Stimulated activated CD4-positive, alpha-beta T cell treated with anti-CD3 and anti-CD28 coated beads, Interleukin-12 subunit alpha, Interleukin-12 subunit beta, amount 100 ng/mL, for 48 hours (primary cell): ENCODE data around the gene TMEM30A.

Experiments used
- DNase-seq, 3 donors: peaks; one replicate each; pipeline ENCODE4 v3.0.0-alpha.2; 2020; ENCODE audit warnings: low read depth in 2 of 3, low spot score in 1 of 3

TMEM30A gene

DNA sequence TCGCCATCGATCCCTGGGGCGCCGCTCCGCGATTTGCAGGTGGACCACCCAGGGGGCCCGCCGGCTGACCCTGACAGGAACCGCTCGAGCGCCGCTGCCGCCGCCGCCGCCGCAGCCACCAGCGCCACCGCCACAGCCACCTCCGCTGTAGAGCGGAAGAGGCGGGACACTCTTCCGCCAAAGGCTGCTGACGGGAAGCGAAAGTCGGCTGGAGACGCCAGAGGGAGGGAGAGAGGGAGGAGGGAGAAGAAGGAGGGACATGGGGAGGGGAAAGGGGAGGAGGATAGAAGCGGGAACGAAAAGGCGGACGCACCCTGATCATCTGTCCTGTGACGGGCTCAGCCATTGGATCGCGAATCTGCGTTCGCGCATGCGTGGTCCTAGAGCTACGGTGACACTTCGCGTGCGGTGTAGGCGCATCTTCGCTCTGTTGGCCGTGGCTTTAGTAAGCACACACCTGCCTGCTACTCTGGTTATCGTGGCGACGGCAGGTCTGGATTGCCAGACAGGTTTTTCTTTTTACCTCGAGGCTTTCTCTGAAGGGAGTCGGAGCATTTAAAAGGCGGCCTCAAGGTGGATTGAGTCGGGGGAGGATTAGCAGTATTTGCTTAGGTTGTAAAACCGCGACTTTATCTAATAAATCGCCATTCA, at the start of gene TMEM30A:
Gene TMEM30A, minus strand, starts transcription at position 161 of the 651 bp plus-strand sequence. Its CDS starts 154 bp downstream, at position 7.
- DNase-seq = peak; percentile 92 to 95 (median 94)

DNA sequence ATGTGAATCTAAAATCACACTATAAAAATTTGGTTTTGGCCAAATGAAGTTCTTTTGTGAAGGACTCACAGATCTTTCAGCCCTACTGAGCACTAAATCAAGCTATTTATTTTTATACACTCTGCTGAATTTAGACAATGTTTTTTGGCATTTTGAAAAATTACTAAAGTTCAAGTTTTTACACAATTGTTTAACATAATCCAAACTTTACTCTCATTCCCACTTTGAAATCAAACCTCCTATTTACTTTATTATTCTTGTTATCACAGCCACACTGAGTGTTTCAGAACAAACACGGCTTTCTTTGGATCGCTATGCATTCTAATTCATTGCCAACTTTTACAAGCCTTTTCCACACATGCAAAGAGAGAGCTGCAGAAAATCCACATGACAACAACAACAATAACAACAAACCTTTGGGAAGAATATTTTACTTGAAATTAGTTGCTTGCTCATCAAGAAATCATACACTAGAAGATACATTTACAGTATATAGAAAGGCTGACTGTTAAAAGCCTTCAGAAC, 49.1 kb upstream of the TMEM30A start:
- DNase-seq = no peak

DNA sequence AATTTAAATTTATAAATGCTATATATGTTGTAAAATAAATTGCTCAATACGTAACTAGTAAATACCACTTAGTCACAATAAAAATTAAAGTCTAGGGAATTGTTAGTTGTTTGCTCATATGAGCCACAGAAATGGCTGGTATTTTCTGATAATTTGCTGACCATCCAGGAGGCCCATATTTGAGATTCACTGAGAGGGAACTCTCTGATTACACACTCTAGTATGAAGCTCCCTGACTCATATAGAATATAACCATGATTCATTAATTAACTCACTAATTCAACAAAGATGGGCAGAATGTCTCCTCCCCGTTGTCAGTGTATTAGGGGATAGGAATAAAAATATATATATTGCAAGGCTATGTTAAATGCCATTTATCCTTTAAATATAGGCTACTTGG, 46.6 kb upstream of the TMEM30A start:
- DNase-seq = no peak

DNA sequence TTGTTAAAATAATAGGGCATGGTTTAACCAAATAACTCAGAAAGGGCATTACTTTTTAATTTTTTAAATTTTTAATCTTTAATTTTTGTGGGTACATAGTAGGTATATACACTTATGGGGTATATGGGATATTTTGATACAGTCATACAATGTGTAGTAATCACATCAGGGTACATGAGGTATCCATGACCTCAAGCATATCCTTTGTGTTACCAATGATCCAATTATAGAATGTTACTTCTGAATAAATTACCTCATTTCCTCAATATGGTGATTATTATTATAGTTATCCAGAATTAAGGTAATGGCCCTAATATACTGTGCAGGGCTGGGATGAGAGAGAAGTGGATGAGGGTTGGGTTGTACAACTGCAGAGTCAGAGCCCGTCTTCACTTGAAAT, 45.1 kb upstream of the TMEM30A start:
- DNase-seq = no peak

DNA sequence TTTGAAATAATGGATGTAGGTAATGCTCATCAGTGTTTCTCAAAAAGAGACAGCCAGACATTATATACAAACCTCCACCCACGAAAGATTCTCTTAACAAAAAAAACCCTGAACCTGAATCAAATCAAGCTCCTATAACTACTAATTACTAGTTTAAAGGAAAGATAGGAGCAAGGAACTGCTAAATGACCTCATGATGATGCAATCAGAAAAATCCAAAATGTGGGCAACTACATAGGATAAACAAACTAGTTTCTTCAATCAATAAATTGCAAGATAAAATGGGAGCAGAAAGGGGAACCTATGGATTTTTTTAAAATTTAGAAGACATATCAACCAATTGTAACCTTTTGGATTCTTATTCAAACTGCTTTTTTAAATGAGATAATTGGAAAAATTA, 43.2 kb upstream of the TMEM30A start:
- DNase-seq = no peak

DNA sequence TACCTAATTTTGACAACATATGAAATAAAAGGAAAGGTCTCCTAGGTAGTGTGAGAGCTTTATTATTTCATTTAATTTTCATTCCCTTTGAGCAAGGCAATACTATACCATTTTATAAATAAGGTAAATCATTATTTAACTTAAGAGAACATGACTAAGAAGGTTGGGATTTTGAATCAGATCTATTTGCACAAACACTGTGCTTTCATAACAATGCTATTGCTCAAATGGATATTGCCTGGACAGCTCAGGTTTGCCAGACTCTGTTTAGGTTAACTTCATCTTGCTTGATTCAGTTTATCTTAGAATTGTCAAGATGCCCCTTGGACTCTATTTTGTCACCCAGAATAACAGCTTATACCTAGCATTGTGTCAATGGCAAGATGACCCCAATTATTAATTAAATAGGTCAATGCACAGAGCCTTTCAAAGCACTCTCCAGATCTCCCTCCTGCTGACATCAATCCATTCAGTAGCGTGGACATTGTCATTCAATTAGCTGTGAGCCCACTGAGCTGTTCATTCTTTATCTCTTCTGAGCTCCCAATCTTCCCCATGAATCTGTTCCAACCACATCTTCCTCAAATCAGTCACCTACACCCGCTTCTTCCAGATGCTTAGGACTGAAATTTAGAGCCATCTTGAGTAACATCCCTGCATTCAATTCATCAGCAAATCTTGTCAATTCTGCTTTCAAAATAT, 42.1 kb upstream of the TMEM30A start:
- no peak for DNase-seq

DNA sequence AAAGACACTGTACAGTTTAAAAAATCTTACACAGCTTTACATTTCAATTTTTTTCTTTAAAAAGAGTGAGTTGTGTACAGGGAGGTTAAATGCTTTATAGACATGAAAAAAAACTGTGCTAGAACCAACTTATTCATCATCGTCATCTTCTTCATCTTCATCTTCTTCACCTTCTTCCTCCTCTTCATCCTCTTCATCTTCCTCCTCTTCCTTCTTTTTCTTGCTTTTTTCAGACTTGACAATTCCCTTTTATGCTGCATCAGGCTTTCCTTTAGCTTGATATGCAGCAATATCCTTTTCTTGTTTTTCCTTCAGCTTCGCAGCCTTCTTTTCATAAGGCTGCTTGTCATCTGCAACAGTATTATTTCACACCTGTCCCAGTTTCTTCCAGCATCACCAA, 34.3 kb upstream of the TMEM30A start:
- DNase-seq = no peak

DNA sequence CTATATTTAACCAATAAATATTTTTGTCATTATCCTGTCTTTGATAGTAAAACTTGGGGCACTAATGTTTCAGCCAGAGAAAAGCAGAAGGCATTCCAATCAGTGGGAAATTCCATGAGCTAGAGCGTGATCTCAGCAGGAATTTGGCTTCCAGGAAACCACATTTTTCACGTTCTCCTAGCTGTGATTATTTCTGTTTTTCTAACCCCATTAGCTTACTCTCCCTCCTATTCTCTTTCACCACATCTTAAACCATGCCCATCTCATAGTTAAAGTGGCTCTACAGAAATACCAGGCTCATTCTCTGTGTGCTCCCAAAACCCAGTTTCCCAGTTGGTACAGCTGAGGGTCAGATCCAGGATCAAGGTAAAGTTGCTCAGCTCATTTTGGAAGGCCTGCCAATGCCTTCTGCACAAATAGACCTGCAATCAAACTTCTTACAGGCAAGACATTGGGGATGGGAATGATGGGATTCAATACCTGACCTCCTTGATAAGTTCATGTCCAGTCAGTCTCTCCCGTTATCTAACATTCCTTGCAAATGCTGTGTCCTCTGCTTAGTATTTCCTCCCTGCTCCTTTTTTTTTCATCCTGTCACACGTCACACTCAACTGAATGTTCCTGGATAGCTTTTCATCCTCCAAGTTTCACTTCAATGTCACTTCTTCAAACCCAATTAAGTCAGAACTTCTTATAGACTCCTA, 33.1 kb upstream of the TMEM30A start:
- no peak for DNase-seq

DNA sequence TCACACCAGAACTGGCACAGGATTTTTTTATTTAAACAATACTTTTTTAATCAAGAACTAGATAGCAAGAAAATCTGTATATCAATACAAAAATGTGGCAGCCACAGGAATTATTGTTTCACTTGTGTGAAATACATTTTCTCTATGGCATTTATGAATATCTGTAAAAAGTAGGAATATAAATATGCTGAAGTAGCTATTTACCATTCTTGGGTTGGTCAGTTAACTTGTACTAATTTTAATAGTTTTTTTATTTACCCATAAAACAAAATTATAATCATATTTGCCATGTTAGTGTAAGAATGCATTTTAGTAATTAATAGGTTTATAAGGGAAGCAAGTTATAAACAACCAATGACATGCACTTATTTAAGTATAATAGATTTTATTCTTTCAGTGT, 31.4 kb upstream of the TMEM30A start:
- DNase-seq = no peak

DNA sequence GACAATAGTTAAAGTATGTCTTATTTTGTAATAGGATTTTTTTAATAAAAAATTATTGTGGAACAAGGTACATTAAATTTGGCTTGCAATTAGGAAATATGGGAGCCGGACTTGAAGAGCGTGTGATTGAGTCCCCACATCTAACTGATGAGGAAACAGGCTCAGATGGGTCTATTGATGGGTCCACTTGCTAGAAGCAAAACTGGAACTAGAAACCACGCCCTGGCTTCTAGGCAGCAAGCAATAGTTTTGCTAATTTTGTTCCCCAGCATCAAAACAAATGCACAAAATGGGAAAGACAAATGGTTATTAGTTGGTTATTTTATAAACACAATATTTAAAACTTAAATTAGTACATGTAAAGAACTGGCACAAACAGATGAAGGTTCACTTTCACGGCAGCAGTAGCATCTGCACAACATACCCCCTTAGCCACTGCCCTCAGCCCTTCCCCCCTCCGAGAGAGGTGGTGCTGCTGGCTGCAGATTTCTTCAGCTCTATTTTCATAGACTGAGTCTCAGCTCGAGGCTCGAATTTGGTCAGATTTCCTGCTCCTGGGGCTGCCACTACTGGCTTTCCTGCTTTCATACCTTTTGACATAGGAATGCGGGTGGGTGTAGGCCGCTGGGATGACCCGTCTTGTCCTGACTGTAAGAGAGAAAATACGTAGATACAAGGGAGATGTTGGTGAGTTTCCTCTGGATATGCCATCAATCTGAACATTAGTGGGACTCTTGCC, 23.8 kb upstream of the TMEM30A start:
- DNase-seq = no peak

DNA sequence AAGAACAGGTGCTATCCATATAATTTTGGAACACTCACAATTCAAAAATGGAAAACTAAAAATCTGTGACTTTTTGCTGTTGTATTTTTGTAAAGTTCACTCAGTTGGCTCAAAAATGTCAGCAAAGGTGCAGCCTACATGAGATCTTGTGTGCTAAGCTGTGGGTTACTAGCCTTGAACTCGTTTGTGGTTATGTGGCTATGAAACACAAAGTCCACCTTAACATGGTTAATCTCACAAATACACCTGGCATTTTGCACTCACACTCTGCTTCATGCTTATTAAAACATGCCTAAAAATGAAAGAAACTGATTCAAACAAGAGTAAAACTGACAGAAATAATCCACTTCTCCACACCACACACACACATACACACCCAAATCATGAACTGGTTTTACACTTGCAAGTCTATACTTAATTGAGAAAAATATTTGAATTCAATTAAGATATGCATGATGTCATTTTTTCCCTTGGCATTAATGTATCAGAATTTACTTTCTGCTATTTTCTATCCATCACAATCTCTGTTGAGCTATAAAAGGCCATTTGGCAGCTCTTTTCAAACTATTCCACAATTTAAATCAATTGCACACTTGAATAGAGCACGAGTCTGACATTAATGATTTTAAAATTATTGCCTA, 22.9 kb upstream of the TMEM30A start:
- DNase-seq = no peak

DNA sequence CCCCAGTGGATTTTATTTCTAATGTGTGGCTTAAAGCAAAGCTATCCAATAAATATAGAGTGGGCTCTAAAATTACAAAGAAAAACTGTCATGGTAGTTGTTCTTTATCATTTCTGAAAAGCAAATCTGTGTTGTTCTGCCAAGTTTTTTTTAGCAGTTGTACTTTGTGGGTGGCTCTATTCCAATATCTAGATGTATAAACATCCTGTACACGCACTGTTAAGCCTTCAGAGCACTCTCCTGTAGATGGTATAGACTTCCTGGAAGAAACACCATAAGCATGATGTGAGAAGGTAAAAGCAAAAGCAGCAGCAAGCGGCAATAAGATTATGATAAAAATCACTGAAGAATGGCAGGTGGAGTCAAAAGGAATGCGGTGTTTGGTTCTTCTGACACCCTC, 21.5 kb upstream of the TMEM30A start:
- no peak for DNase-seq

DNA sequence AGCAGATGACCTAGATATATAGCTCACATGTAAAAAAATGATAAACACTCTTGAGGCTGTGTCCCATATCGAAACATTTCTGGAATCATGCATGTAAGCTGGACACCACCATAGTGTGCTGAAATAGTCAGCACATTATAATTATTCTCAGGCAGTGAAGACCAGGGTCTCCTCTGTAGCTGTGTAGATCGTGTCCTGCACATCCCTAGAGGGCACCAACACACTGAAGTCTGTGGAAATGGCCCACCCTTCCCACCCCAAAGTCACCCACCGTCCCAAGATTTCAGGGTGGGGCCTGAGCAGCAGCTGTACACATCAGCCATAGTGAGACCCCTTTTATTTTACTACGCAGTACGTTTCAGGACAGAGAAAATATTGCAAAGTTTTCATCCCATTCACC, 21.0 kb upstream of the TMEM30A start:
- no peak for DNase-seq

DNA sequence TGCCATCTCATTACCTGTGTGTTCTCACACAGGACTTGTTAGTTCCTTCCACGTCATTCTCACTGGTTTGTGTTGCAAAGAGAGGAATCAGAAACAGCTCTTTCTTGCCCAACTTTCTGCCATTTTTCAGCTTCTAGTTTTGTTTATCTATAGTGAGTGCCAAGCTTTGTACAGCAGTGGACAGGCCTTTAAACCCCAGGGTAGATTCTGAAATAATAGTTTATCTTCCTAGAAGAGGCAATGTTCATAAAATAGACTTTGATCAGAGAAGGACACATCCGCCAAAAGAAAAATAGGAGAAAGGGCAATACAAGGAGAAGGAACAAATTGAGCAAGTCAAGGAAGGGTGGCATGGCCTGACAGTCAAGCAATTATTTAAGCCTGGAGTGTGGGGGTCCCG, 17.7 kb upstream of the TMEM30A start:
- DNase-seq = no peak

DNA sequence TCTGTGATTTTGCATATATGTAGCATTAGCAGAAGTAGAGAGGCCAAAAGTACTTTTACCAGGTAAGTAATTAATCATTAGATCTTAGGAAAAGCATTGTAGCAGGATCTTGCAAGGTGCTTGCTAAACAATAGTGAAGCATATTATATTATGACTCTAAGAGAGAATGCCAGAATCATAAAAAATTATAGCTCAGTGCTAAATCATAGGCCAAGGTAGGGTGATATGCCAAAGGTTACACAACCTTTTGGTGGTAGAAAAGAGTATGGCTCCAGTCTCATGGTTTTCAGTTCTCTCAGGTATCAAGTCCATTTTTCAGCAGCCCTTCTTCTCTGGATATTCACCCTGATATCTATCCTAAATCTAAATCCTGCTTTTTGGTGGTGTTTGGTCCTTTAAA, 16.9 kb upstream of the TMEM30A start:
- DNase-seq = no peak

DNA sequence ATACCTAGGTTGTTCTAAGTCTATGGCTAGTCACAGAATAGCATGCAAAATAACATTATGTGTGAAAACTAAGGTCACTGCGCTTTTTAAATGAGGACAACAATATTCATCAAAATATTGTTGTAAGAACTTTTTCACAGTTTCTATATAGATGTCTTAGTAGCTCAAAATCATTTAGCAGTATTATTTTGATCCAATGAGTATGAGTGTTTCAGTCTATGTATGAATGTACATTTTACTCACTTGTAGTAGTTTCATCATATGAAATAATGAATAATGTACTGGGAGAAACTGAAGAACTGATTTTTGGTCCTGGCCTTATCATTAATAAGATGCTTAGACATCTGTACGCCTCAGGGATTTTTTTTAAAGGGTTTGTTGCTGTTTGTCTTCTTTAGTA, 16.5 kb upstream of the TMEM30A start:
- no peak for DNase-seq

DNA sequence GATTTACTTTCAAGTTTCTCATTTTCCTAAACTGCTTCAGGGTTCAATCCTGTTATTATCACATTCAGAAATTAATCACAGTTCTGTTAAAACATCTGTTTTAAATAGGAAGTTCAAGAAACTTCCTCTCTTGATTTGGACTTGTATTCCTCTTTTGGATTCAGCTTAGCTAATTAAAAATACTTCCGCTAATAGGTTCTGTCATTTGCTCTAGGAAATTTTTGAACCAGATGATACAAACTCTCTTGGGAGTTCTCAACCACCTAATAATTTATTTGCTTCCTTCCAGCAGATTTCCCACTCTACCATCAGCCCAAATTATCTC, 15.9 kb upstream of the TMEM30A start:
- no peak for DNase-seq

DNA sequence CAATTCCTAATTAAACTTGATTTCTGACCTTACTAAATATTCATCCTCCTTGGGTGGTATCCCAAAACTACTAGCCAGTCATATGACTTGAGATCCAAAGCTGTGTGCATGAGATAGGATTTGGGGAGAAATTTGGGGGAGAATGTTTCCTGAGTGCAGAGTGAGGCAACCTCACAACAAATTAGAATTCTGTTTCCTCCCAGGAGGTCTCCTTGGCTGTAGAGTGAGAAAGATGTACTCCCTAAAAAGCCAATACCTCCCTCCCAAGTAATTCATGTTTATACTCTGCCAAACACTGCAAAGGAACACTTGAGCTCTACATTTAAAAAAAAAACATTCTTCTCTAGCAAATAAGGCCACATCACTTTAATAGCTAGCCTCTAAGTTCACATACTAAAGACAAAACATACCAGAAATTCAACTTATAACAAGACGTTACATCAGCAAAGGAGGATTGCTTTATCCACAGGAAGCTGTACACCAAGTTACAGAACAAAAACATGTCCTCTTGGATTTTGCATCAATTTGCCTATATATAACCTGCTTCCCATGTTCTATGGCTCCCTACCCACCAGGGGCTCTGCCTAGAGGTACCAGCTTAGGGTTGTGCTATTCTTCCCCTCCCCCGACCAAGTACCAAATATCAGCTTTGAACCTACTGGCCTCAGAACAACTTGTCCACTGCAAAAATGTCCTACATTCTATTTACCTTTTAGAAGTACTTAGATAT, 15.4 kb upstream of the TMEM30A start:
- no peak for DNase-seq

DNA sequence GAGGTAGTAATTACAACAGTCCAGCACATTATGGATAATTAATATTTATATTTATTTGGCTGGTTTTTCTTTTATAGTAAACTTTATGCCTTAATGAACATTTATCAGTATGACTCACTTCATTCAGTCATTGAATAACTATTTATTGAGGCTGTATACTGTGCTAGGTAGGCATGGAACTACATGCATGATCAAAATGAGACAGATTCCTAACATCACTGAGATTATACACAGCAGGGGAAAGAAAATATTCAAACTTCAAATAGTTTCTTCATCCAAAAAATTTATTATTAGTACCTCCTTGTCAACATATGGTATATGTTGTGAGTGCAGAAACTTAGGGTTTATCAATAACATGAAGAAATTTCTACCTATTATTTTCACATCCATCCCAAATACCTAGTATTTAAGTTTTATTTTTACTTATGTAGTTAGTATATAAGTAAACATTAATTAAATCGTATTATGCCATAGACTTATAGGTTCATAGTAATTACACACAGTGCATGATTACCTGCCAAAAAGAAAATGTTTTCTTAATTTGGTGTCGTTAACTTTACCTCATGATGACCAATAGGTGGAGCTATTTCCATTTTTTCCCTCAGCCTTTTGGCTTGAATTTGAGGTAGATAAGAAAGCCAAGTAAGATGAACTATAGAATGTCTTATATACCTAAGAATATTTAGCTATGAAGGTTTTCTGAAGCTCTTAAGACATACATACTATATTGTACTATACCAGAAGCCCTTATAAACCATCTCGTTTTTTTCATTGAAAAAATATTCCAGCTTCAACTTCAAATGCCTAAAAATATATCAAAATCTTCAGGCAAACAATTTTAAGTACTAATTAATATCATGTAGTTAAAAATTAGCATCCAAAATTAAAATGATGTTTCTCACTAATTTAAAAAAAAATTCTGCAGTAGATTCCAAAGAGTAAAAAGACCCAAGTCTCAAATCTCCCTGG, 12.5 kb upstream of the TMEM30A start:
- no peak for DNase-seq
